ENCODE measurements around the gene ABCB9. TPM values are rescaled to one million over a fixed set of nuclear protein-coding genes. Genes with fewer than 3 reads are reported as not detected.

The ABCB9 gene
- total RNA-seq, 3 donors from 2014 or later: 0.96 to 8.6 (median 6.2) TPM

DNA sequence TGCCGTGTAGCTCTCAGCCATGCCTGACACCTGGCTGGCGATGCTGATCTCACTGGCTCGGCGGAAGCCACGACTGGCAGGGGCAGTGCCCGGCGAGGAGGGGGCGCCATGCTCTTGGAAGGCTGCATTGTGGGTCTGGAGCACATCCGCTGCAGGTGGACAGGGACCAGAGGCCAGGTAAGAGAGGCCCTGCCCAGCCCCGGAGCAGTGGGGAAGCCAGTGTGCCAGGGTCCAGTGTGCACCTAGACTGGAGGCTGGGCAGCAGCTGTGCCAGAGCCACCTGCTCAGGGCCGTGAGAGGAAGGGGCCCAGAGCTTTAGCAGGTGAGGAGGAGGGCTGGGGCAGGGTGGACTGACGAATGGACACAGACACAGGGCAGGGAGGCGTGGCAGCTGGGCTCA lies 24.3 kb upstream of the ABCB9 start:
- H3K4me3 ChIP-seq: no peak overlapping the region
- no peak for DNase-seq (ENCODE audit: low spot score in 2 of 2)
- no peak for TF ChIP-seq CTCF (IDR thresholded peaks at IDR 0.05)
- no peak overlapping the region for H3K27ac ChIP-seq
- H3K9me3 ChIP-seq: no peaks in the 10 kb centered on the region
- no peaks in the 10 kb centered on the region for H3K36me3 ChIP-seq
- no peaks in the 10 kb centered on the region for H3K27me3 ChIP-seq
- intact Hi-C loops (cut with DNase I; ENCODE audit: low total_unique reads): no loop called here
- peaks cover 0 to 3% of the 10 kb centered on the region in 2 donors for H3K4me1 ChIP-seq

DNA sequence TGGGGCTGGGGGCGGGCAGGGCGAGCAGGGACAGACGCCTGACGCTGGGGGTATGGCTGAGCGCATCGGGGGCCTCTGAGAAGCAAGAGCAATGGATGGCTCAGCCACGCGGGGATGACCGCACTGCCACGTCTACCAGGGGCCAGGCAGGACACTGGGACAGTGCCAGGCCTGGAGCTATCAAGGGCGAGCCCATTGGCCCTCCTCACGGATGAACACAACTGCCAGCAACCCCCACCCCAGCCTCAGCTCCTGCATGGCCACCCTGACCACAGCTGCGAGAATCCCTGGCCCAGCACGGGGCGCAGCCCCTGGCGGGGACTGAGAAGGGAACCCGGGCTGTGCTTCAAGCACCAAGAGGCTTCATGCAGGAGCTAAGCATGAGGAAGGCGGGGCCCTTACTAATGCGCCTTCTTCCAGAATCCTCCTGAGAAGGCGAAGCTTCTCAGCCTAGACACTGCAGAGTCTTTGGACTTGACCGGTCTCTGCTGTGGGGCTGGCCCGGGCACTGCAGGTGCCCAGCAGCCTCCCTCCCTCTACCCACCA lies 23.7 kb upstream of the ABCB9 start:
- H3K27ac ChIP-seq: no peak overlapping the region
- H3K4me3 ChIP-seq: no peak overlapping the region
- TF ChIP-seq CTCF (IDR thresholded peaks at IDR 0.05) (no peak), POLR2A (IDR thresholded peaks at IDR 0.05) (no peak), POLR2AphosphoS5 (IDR thresholded peaks at IDR 0.05) (no peak)
- no peak for DNase-seq (ENCODE audit: low spot score in 2 of 2)
- no peaks in the 10 kb centered on the region for H3K36me3 ChIP-seq
- no peaks in the 10 kb centered on the region for H3K9me3 ChIP-seq
- no peaks in the 10 kb centered on the region for H3K4me1 ChIP-seq
- intact Hi-C loops (cut with DNase I; ENCODE audit: low total_unique reads): loop anchor here (5.0 kb wide), 1 partner anchor 1538 kb away; no protein-coding TSS in a partner anchor
- no peaks in the 10 kb centered on the region for H3K27me3 ChIP-seq

DNA sequence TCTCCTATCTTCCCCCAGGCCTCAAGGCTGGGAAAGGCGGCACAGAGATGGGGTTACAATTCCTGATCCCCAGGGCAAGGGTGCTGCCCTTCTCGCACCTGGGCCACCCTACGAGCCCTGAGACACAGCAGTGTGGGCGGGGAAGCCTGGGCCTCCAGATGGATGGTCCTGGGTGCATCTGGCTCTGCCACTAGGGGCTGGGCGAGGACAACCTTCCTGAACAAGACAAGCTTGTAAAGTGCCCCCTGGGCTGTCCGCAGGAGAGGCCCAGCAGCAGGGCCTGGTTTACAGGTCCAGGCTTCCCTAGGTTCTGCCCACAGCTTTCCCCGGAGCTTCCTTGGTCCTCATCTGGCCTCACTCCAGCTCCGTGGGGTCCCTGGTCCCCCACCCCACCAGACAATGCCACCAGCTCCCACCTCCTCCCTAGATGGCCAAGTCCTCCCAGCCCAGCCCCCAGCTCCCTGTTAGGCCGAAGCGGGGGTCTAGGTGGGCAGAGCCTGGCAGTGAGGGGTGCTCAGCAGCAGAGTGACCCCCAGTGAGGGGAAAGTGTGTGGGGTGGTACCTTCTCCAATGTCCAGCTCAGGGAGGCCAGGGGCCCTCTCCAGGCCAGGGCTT lies 23.1 kb upstream of the ABCB9 start:
- no peak for DNase-seq (ENCODE audit: low spot score in 2 of 2)
- Histone ChIP-seq H3K36me3 (no peaks in the 10 kb centered on the region), H3K9me3 (no peaks in the 10 kb centered on the region), H3K4me1 (peaks cover 0 to 2% of the 10 kb centered on the region in 2 donors), H3K4me3 (no peak overlapping the region), H3K27ac (no peak overlapping the region), H3K27me3 (no peaks in the 10 kb centered on the region)
- no peak for TF ChIP-seq POLR2AphosphoS5 (IDR thresholded peaks at IDR 0.05)
- no peak for TF ChIP-seq CTCF (IDR thresholded peaks at IDR 0.05)
- TF ChIP-seq POLR2A (IDR thresholded peaks at IDR 0.05): no peak
- intact Hi-C loops (cut with DNase I; ENCODE audit: low total_unique reads): loop anchor here (5.0 kb wide), 1 partner anchor 1537 kb away; no protein-coding TSS in a partner anchor

GRCh38 chr12:122988612-122989212 lies 22.4 kb upstream of the ABCB9 start:
- Histone ChIP-seq H3K27ac (no peak overlapping the region), H3K27me3 (no peaks in the 10 kb centered on the region), H3K4me1 (peaks cover 0 to 7% of the 10 kb centered on the region in 2 donors), H3K4me3 (no peak overlapping the region), H3K9me3 (no peaks in the 10 kb centered on the region), H3K36me3 (no peaks in the 10 kb centered on the region)
- intact Hi-C loops (cut with DNase I; ENCODE audit: low total_unique reads): loop anchor here (5.0 kb wide), 1 partner anchor 1536 kb away; no protein-coding TSS in a partner anchor
- no peak for DNase-seq (ENCODE audit: low spot score in 2 of 2)
- TF ChIP-seq POLR2AphosphoS5 (IDR thresholded peaks at IDR 0.05) (no peak), CTCF (IDR thresholded peaks at IDR 0.05) (no peak), POLR2A (IDR thresholded peaks at IDR 0.05) (no peak)

GRCh38 chr12:122988036-122988435 lies 21.8 kb upstream of the ABCB9 start:
- no peaks in the 10 kb centered on the region for H3K27me3 ChIP-seq
- TF ChIP-seq POLR2A (IDR thresholded peaks at IDR 0.05) (no peak), POLR2AphosphoS5 (IDR thresholded peaks at IDR 0.05) (no peak), CTCF (IDR thresholded peaks at IDR 0.05) (no peak)
- H3K36me3 ChIP-seq: no peaks in the 10 kb centered on the region
- intact Hi-C loops (cut with DNase I; ENCODE audit: low total_unique reads): loop anchor here (5.0 kb wide), 1 partner anchor 1536 kb away; no protein-coding TSS in a partner anchor
- DNase-seq (ENCODE audit: low spot score in 2 of 2): no peak
- no peak overlapping the region for H3K4me3 ChIP-seq
- no peaks in the 10 kb centered on the region for H3K9me3 ChIP-seq
- H3K27ac ChIP-seq: no peak overlapping the region
- H3K4me1 ChIP-seq: peaks cover 0 to 7% of the 10 kb centered on the region in 2 donors
